Fibroblast of lung (primary cell): ENCODE data around the gene PRTN3.
A peak's percentile ranks its signal among the peaks of the same experiment; 100 is the strongest.

Source experiments
- EZH2 ChIP-seq: IDR thresholded peaks from 2 replicates; pipeline ENCODE4 v1.5.1; 2012; ENCODE audit warnings: low read length, control low read depth, mild to moderate bottlenecking; ENCODE audit errors: missing control alignments
- TF ChIP-seq, protein P1 (sequence below), 2 donors: IDR thresholded peaks in 1 of 2; conservative IDR thresholded peaks in 1 of 2; 1 replicate in 1 of 2; 2 replicates in 1 of 2; pipeline ENCODE4 v1.5.1; 2011 to 2012; ENCODE audit warnings: low read length in 2 of 2, control low read depth in 1 of 2, inconsistent platforms in 1 of 2, low read depth in 1 of 2, mild to moderate bottlenecking in 1 of 2

DNA sequence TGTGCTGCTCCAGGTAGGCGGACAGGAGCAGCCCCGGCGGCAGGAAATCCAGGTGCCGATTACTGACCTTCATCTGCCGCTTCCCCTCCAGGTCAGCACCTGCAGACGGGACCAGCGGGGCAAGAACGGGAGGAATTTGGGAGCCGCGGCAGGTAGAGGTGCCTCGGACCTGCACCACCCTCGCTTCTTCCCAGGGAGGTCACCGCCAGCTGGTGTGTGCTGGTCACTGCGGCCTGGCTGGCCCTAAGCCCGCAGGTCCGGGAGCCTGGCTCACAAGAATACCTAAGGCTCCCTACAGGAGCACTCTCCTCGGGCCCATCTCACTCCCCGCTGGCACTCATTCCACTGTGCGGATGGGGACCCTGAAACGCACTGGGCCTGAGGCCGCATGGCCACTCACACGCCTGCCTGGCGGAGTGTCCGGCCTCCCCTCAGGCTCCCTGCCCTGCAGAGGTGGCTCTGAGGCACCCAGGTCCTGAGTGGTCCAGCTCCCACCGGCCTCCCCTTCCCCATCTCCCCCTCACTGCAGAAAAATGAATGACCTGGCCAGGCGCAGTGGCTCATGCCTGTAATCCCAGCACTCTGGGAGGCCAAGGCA is 56.7 kb downstream of the PRTN3 start:
- TF ChIP-seq, protein P1, sequence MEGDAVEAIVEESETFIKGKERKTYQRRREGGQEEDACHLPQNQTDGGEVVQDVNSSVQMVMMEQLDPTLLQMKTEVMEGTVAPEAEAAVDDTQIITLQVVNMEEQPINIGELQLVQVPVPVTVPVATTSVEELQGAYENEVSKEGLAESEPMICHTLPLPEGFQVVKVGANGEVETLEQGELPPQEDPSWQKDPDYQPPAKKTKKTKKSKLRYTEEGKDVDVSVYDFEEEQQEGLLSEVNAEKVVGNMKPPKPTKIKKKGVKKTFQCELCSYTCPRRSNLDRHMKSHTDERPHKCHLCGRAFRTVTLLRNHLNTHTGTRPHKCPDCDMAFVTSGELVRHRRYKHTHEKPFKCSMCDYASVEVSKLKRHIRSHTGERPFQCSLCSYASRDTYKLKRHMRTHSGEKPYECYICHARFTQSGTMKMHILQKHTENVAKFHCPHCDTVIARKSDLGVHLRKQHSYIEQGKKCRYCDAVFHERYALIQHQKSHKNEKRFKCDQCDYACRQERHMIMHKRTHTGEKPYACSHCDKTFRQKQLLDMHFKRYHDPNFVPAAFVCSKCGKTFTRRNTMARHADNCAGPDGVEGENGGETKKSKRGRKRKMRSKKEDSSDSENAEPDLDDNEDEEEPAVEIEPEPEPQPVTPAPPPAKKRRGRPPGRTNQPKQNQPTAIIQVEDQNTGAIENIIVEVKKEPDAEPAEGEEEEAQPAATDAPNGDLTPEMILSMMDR (conservative IDR thresholded peaks at IDR 0.05 in 1 of 2, IDR thresholded peaks at IDR 0.05 in 1 of 2; ENCODE audit: low read depth in 1 of 2, low read length in 2 of 2), result peak in 1 of 2 donors; percentile 11
- no peak for TF ChIP-seq EZH2
